KMS-11 (cell line): ENCODE results near the gene RBMS3.

ENCODE experiments used
- H2AFZ ChIP-seq: fragments of 200-600 bp; sonication (generic); 2 replicates; pipeline ENCODE4 v1.6.1; 2016; ENCODE audit warnings: antibody characterized with exemption, mixed run types, low read depth
- H3K27ac ChIP-seq: fragments of 200-600 bp; sonication (generic); 2 replicates; pipeline ENCODE4 v1.6.1; 2016; ENCODE audit warnings: mild to moderate bottlenecking, mixed run types
- H3K27me3 ChIP-seq: fragments of 200-600 bp; sonication (generic); 2 replicates; pipeline ENCODE4 v1.6.1; 2017; ENCODE audit warnings: mild to moderate bottlenecking, low read depth, mixed run types, moderate library complexity; ENCODE audit not compliant: insufficient read depth
- H3K36me3 ChIP-seq: fragments of 200-600 bp; sonication (generic); 2 replicates; pipeline ENCODE4 v1.6.1; 2017; ENCODE audit warnings: mild to moderate bottlenecking, mixed run types; ENCODE audit not compliant: insufficient read depth
- H3K4me1 ChIP-seq: fragments of 200-600 bp; sonication (generic); 2 replicates; pipeline ENCODE4 v1.6.1; 2016; ENCODE audit warnings: mild to moderate bottlenecking, low read depth, mixed run types; ENCODE audit not compliant: poor library complexity, severe bottlenecking
- H3K4me2 ChIP-seq: fragments of 200-600 bp; sonication (generic); 2 replicates; pipeline ENCODE4 v1.7.0; 2016; ENCODE audit warnings: mild to moderate bottlenecking, mixed run types
- H3K4me3 ChIP-seq: fragments of 200-600 bp; sonication (generic); IDR thresholded peaks from 2 replicates; pipeline ENCODE4 v1.6.1; 2017; ENCODE audit warnings: low read depth, low read length, mixed read lengths; ENCODE audit not compliant: insufficient read depth
- H3K79me2 ChIP-seq: fragments of 200-600 bp; sonication (generic); 2 replicates; pipeline ENCODE4 v1.6.1; 2016; ENCODE audit warnings: low read depth, mixed run types; ENCODE audit not compliant: insufficient read depth
- H3K9ac ChIP-seq: fragments of 200-600 bp; sonication (generic); 2 replicates; pipeline ENCODE4 v1.6.1; 2016; ENCODE audit warnings: mild to moderate bottlenecking, mixed run types
- H4K20me1 ChIP-seq: fragments of 200-600 bp; sonication (generic); 2 replicates; pipeline ENCODE4 v1.6.1; 2016; ENCODE audit warnings: mild to moderate bottlenecking, mixed run types; ENCODE audit not compliant: insufficient read depth
- TF ChIP-seq, protein P1 (sequence below): fragments of 200-600 bp; sonication (generic); conservative IDR thresholded peaks from 2 replicates; pipeline ENCODE4 v1.6.1; 2017; ENCODE audit warnings: low read depth, mild to moderate bottlenecking, antibody characterized with exemption, low read length, moderate library complexity, mixed read lengths

The RBMS3 gene

DNA sequence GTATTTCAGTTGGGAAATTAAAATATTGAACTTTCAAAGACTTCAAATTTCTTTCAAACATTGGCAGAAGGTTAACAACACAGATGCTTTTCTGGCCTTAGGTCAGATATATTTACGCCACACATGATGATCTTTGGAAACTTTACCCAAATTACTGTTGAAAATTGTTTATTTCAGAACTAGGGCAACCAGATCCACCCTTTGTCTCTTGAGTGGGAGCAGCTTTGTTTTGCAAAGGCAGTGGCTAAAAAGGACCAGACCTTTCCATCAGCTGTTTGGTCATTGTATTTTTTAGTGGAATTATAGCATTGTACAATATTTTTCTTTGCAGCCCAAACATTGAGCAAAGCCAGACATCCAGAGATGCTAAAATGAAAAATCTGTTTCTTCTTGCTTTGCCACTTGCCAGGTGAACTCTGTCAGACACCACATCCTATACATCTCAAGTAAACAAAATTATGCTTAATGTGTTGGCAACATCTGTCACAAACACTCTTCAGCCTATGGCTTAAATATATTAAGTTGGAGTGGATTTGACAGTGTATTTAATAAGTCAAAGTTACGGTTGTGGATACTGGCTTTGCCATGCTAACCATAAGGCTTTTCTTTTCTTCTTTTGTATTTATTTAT, 651.9 kb downstream of the RBMS3 start:
- Histone ChIP-seq H3K27ac (no peak overlapping the region), H3K27me3 (no peaks in the 10 kb centered on the region), H2AFZ (no peak overlapping the region), H3K9ac (no peak overlapping the region), H4K20me1 (no peaks in the 10 kb centered on the region), H3K79me2 (no peaks in the 10 kb centered on the region), H3K36me3 (no peaks in the 10 kb centered on the region), H3K4me1 (peaks cover 23% of the 10 kb centered on the region), H3K4me3 (no peak overlapping the region), H3K4me2 (no peak overlapping the region)
- TF ChIP-seq, protein P1, sequence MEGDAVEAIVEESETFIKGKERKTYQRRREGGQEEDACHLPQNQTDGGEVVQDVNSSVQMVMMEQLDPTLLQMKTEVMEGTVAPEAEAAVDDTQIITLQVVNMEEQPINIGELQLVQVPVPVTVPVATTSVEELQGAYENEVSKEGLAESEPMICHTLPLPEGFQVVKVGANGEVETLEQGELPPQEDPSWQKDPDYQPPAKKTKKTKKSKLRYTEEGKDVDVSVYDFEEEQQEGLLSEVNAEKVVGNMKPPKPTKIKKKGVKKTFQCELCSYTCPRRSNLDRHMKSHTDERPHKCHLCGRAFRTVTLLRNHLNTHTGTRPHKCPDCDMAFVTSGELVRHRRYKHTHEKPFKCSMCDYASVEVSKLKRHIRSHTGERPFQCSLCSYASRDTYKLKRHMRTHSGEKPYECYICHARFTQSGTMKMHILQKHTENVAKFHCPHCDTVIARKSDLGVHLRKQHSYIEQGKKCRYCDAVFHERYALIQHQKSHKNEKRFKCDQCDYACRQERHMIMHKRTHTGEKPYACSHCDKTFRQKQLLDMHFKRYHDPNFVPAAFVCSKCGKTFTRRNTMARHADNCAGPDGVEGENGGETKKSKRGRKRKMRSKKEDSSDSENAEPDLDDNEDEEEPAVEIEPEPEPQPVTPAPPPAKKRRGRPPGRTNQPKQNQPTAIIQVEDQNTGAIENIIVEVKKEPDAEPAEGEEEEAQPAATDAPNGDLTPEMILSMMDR: no peak

DNA sequence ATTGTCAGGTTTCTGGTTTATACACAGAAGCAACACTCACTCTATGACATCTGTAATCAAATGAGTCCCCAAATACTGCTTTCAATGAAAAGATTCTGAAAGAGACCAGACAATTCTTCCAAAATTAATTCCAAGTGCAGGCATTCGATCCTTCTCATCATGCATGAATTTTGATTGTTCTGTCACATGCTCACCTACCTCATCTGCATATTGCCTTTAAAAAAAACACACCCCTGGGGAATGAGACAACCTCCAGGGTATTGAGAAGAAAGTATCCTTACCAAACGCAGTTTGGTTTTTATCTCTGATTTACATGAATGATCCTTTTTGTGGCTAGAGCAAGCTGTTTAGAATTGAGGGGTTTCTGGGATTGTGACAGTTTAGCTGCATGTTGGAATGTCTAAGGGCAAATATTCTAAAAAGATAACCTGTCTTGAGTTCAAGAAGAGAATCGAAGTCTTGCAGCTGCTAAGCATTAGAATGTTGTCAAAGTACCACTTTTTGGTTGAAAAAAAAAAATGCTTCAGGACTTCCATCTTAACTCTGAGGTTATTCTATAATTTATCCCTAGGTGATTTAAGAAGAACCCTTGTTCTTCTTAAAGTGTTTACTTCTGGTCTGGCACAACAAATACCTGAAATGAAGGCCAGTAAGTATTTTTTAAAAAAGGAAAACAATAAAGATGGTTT, 653.1 kb downstream of the RBMS3 start:
- Histone ChIP-seq H2AFZ (no peak overlapping the region), H3K4me1 (peaks cover 23% of the 10 kb centered on the region), H3K27ac (no peak overlapping the region), H3K4me2 (no peak overlapping the region), H3K36me3 (no peaks in the 10 kb centered on the region), H3K9ac (no peak overlapping the region), H3K4me3 (no peak overlapping the region), H3K79me2 (no peaks in the 10 kb centered on the region), H3K27me3 (no peaks in the 10 kb centered on the region), H4K20me1 (no peaks in the 10 kb centered on the region)
- TF ChIP-seq, protein P1: no peak

DNA sequence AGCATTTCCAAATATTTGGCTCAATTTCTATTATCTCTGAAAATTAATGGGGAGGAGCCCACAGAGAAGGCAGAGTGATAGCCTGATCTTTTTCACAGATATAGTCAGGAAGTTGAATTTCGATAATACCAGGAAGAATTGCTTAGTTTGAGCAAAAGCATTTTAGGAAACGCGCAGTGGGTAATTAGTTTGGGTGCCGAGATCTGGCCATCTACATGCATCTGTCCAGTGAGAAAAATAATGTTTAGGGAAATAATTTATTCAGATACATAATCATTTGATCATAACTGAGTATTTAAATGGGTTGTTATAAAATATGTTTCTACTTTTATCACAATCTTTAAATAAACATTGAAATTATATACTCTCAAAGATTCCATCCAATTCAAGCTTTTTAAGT, 653.9 kb downstream of the RBMS3 start:
- Histone ChIP-seq H3K4me1 (peaks cover 23% of the 10 kb centered on the region), H3K4me3 (no peak overlapping the region), H3K27me3 (no peaks in the 10 kb centered on the region), H2AFZ (no peak overlapping the region), H3K79me2 (no peaks in the 10 kb centered on the region), H3K36me3 (no peaks in the 10 kb centered on the region), H4K20me1 (no peaks in the 10 kb centered on the region), H3K9ac (no peak overlapping the region), H3K27ac (no peak overlapping the region), H3K4me2 (no peak overlapping the region)
- TF ChIP-seq, protein P1: no peak

DNA sequence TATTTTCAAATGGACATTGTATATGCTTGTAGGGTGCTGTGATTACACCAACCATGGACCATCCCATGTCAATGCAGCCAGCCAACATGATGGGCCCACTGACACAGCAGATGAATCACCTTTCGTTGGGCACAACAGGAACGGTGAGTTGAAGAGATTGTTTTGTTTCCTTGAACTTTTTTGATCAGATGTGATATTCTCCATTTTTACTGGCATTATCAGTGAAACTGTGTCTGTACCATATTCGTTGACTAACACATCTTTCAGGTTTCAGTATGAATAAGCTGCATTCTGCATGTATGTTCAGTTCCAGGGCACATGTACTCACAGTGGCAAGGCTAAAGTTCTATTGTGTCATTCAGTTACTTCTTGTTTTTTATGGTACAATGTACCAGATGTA, 655.2 kb downstream of the RBMS3 start:
- no peaks in the 10 kb centered on the region for H4K20me1 ChIP-seq
- no peaks in the 10 kb centered on the region for H3K79me2 ChIP-seq
- H3K27ac ChIP-seq: peak overlapping the region; percentile 28; the same call in 1 of the 2 replicates
- H3K9ac ChIP-seq: no peak overlapping the region
- no peak overlapping the region for H2AFZ ChIP-seq
- peak overlapping the region; percentile 38; the same call in 1 of the 2 replicates for H3K4me2 ChIP-seq
- no peaks in the 10 kb centered on the region for H3K36me3 ChIP-seq
- H3K27me3 ChIP-seq: no peaks in the 10 kb centered on the region
- TF ChIP-seq, protein P1: no peak
- H3K4me3 ChIP-seq: no peak overlapping the region
- H3K4me1 ChIP-seq: peaks cover 23% of the 10 kb centered on the region
